ENCODE data around the gene ANKS4B.
"Not testable (repeated sequence)": the region's sequence is repeated elsewhere in the genome, so short reads cannot be mapped to it uniquely, and the experiment has no call there.

ANKS4B gene

DNA sequence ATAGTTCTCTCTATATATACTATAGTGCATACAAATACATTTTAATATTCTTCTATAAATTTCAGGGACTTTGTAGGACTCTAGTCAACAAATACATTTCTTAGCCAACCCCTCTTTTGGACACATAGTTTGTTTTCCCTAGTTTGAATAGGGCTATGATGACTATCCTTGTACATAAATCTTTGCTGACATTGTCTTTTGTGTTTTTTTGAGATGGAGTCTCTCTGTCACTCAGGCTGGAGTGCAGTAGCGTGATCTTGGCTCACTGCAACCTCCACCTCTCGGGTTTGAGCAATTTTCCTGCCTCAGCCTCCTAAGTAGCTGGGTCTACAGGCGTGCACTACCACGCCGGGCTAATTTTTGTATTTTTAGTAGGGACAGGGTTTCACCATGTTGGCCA, 3.3 kb downstream of the ANKS4B start:
- Histone ChIP-seq H3K27me3 (ENCODE audit: control insufficient read depth, insufficient read depth, low read length) (no peaks in the 10 kb centered on the region), H3K27ac (ENCODE audit: low read length) (no peak overlapping the region), H3K9me3 (ENCODE audit: control insufficient read depth, insufficient read depth, low read length) (no peaks in the 10 kb centered on the region), H3K36me3 (ENCODE audit: control insufficient read depth, insufficient read depth, low read length) (no peaks in the 10 kb centered on the region), H3K4me3 (ENCODE audit: low read length) (no peak overlapping the region), H3K4me1 (ENCODE audit: control insufficient read depth, insufficient read depth, low read length) (no peaks in the 10 kb centered on the region)
- DNase-seq (ENCODE audit: low read depth, low spot score) = no peak
- no CpG with 5 or more reads among the region's 5 CpGs for WGBS (ENCODE audit: insufficient coverage, insufficient read length)

DNA sequence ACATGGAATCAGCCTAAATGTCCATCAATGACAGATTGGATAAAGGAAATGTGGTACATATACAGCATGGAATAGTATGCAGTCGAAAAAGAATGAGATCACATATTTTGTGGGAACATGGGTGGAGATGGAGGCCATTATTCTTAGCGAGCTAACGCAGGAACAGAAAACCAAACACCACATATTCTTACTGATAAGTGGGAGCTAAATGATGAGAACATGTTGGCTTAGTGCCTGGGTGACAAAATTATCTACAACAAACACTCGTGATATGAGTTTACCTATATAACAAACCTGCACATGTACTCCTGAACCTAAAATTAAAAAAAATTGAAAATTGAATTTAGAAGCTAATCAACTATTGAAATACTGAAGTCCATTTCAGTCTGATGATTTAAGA, 6.1 kb downstream of the ANKS4B start:
- DNase-seq (ENCODE audit: low read depth, low spot score) = no peak
- Histone ChIP-seq H3K27me3 (ENCODE audit: control insufficient read depth, insufficient read depth, low read length) (no peaks in the 10 kb centered on the region), H3K4me1 (ENCODE audit: control insufficient read depth, insufficient read depth, low read length) (no peaks in the 10 kb centered on the region), H3K4me3 (ENCODE audit: low read length) (no peak overlapping the region), H3K9me3 (ENCODE audit: control insufficient read depth, insufficient read depth, low read length) (no peaks in the 10 kb centered on the region), H3K36me3 (ENCODE audit: control insufficient read depth, insufficient read depth, low read length) (no peaks in the 10 kb centered on the region), H3K27ac (ENCODE audit: low read length) (no peak overlapping the region)
- WGBS (ENCODE audit: insufficient coverage, insufficient read length) = no CpG with 5 or more reads among the region's 4 CpGs

DNA sequence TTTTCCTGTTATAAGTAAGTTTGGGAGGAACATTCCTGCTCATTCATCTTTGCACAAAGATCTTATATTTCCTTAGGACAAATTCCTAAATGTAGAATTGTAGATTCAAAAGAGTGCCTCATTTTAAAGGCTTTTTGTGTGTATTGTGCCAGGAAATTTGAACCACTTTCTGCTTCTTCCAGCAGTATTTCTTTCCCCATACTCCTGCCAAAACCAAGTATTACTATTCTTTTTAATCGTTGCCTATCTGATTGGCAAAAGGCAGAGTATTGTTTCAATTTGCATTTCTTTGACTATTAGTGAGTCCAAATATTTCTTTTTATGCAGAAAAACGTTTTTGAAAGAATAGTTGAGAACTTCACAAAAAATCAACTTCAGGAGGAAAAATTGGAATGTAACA, 9.3 kb downstream of the ANKS4B start:
- Histone ChIP-seq H3K9me3 (ENCODE audit: control insufficient read depth, insufficient read depth, low read length) (no peaks in the 10 kb centered on the region), H3K27ac (ENCODE audit: low read length) (no peak overlapping the region), H3K4me3 (ENCODE audit: low read length) (no peak overlapping the region), H3K36me3 (ENCODE audit: control insufficient read depth, insufficient read depth, low read length) (no peaks in the 10 kb centered on the region), H3K4me1 (ENCODE audit: control insufficient read depth, insufficient read depth, low read length) (no peaks in the 10 kb centered on the region), H3K27me3 (ENCODE audit: control insufficient read depth, insufficient read depth, low read length) (no peaks in the 10 kb centered on the region)
- WGBS (ENCODE audit: insufficient coverage, insufficient read length) = no CpG with 5 or more reads among the region's 2 CpGs
- no peak for DNase-seq (ENCODE audit: low read depth, low spot score)

DNA sequence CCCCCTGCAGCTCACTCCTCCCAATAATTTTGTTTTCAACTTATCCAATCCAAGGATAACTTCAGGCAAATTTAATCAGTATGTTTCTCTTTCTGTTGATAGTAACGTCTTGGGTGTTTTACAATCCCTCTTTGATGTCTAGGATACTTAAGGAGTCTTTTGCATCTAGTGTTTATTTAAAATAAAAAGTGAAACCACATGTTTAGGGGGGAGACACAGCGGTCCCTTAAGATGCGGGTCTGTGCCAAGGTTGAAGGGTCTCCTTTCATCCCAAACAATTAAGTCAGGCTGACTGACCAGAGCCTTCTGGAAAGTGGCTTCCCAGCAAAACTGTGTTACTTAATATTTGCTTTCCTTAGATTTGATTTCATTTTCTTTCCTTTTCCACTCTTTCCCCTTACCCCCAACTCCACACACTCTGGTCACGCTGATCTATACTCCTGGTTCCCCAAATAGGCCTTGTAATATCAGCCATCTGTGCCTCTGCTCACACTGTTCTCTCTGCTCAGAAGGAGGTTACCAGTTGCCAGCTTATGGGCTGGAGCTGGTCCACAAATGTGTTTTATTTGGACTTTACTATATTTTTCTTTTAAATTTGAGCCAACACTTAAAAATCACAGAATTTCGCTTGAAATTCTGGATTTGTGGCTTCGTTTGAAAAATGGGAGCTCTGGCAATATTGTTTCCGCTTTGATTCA, 11.2 kb downstream of the ANKS4B start:
- H3K4me1 ChIP-seq (ENCODE audit: control insufficient read depth, insufficient read depth, low read length) = no peaks in the 10 kb centered on the region
- no peak overlapping the region for H3K27ac ChIP-seq (ENCODE audit: low read length)
- H3K9me3 ChIP-seq (ENCODE audit: control insufficient read depth, insufficient read depth, low read length) = no peaks in the 10 kb centered on the region
- no CpG with 5 or more reads among the region's 7 CpGs for WGBS (ENCODE audit: insufficient coverage, insufficient read length)
- no peak overlapping the region for H3K4me3 ChIP-seq (ENCODE audit: low read length)
- no peaks in the 10 kb centered on the region for H3K36me3 ChIP-seq (ENCODE audit: control insufficient read depth, insufficient read depth, low read length)
- no peaks in the 10 kb centered on the region for H3K27me3 ChIP-seq (ENCODE audit: control insufficient read depth, insufficient read depth, low read length)
- DNase-seq (ENCODE audit: low read depth, low spot score) = no peak

DNA sequence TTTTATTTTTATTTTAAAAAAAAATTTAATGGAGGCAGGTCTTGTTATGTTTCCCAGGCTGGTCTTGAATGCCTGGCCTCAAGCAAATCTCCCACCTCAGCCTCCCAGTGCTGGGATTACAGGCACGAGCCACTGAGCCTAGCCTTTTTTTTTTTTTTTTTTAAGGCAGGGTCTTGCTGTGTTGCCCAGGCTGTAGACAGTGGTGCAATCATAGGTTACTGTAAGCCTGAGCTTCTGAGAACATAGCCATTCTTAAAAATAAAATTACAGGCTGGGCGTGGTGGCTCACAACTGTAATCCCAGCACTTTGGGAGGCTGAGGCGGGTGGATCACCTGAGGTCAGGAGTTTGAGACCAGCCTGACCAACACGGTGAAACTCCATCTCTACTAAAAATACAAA, 14.7 kb downstream of the ANKS4B start:
- H3K4me1 ChIP-seq (ENCODE audit: control insufficient read depth, insufficient read depth, low read length); H3K9me3 ChIP-seq (ENCODE audit: control insufficient read depth, insufficient read depth, low read length); H3K27me3 ChIP-seq (ENCODE audit: control insufficient read depth, insufficient read depth, low read length); DNase-seq (ENCODE audit: low read depth, low spot score); H3K4me3 ChIP-seq (ENCODE audit: low read length); H3K27ac ChIP-seq (ENCODE audit: low read length); H3K36me3 ChIP-seq (ENCODE audit: control insufficient read depth, insufficient read depth, low read length): not testable (repeated sequence)
- WGBS (ENCODE audit: insufficient coverage, insufficient read length) = no CpG with 5 or more reads among the region's 4 CpGs

DNA sequence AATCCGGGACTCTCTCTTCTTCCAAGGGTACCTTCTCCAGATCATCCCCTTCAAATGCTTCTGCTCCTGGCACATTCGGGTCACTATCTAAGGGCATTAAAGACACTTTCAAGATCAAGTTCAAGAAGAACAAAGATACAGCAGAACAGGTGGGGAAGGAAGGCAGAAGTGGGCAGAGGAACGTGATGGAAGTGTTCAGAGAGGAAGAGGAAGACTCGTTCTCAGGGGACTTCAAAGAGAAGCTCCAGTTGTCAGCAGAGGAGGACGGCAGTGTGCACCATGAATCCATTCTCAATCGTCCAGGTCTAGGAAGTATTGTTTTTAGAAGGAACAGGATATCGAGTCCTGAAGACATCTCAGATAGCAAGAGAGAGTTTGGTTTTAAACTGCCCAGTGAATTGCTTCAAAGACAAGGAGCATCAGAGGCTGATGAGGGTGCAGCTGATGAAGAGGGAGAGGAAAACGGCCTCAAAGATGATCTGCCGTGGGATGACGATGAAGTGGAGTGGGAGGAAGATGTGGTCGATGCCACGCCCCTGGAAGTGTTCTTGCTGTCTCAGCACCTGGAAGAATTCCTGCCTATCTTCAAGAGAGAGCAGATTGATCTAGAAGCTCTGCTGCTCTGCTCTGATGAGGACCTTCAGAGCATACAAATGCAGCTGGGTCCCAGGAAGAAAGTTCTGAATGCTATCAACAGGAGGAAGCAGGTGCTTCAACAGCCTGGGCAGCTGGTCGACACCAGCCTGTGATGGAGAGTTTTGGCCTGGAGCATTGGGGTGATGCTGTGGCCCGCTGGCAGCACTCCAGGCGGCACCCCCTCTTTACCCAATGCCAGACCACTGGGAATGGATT, 16.8 kb downstream of the ANKS4B start:
- no peak for DNase-seq (ENCODE audit: low read depth, low spot score)
- Histone ChIP-seq H3K36me3 (ENCODE audit: control insufficient read depth, insufficient read depth, low read length) (no peaks in the 10 kb centered on the region), H3K9me3 (ENCODE audit: control insufficient read depth, insufficient read depth, low read length) (no peaks in the 10 kb centered on the region), H3K4me1 (ENCODE audit: control insufficient read depth, insufficient read depth, low read length) (no peaks in the 10 kb centered on the region), H3K4me3 (ENCODE audit: low read length) (no peak overlapping the region), H3K27ac (ENCODE audit: low read length) (no peak overlapping the region), H3K27me3 (ENCODE audit: control insufficient read depth, insufficient read depth, low read length) (no peaks in the 10 kb centered on the region)
- no CpG with 5 or more reads among the region's 15 CpGs for WGBS (ENCODE audit: insufficient coverage, insufficient read length)

DNA sequence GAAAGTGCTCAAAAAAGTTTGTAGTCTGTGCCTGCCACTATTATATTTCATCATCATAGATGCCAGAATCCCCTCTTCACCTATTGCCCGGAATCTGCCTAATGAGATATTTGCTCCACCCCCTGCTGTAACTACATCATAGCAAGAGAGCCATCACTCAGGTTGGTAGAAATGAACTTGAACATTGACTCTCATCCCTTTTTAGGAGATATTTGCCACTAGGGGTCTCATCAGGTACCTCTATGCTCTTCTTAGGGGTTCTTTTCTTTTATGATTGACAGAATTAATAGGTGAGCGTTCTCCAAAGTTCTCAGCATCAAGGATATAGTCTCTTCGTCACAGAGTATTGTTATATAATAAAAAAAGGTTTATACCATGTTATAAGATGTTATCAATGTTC, 20.0 kb downstream of the ANKS4B start:
- no CpG with 5 or more reads among the region's 3 CpGs for WGBS (ENCODE audit: insufficient coverage, insufficient read length)
- H3K36me3 ChIP-seq (ENCODE audit: control insufficient read depth, insufficient read depth, low read length) = no peaks in the 10 kb centered on the region
- no peak for DNase-seq (ENCODE audit: low read depth, low spot score)

DNA sequence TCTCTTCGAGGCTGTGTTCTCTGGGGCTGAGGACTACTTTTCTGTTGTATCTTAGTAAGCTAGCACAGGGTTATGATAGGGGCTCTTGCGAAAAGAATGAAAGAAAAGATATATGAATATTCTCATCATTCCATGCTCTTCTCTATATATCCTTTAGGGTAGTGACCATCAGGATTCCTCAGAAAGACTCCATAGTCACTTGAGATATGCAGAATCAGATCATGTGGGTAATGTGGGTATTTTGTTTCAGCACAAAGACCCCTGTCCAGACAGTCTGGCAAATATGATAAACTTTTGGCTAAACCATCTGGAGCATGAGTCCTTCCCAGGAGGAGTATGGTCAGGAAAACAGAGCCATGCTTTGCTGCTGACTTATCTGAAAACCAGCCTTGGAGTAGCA, 23.1 kb downstream of the ANKS4B start:
- Histone ChIP-seq H3K9me3 (ENCODE audit: control insufficient read depth, insufficient read depth, low read length) (no peaks in the 10 kb centered on the region), H3K4me3 (ENCODE audit: low read length) (no peak overlapping the region), H3K27ac (ENCODE audit: low read length) (no peak overlapping the region), H3K36me3 (ENCODE audit: control insufficient read depth, insufficient read depth, low read length) (no peaks in the 10 kb centered on the region), H3K4me1 (ENCODE audit: control insufficient read depth, insufficient read depth, low read length) (no peaks in the 10 kb centered on the region), H3K27me3 (ENCODE audit: control insufficient read depth, insufficient read depth, low read length) (no peaks in the 10 kb centered on the region)
- DNase-seq (ENCODE audit: low read depth, low spot score) = no peak
- no CpG with 5 or more reads among the region's 2 CpGs for WGBS (ENCODE audit: insufficient coverage, insufficient read length)

More for the DNA sequence above, 20.0 kb downstream of the ANKS4B start:
- no peak overlapping the region for H3K4me3 ChIP-seq (ENCODE audit: low read length)
- H3K27me3 ChIP-seq (ENCODE audit: control insufficient read depth, insufficient read depth, low read length) = no peaks in the 10 kb centered on the region
- H3K27ac ChIP-seq (ENCODE audit: low read length) = no peak overlapping the region
- no peaks in the 10 kb centered on the region for H3K9me3 ChIP-seq (ENCODE audit: control insufficient read depth, insufficient read depth, low read length)
- no peaks in the 10 kb centered on the region for H3K4me1 ChIP-seq (ENCODE audit: control insufficient read depth, insufficient read depth, low read length)

DNA sequence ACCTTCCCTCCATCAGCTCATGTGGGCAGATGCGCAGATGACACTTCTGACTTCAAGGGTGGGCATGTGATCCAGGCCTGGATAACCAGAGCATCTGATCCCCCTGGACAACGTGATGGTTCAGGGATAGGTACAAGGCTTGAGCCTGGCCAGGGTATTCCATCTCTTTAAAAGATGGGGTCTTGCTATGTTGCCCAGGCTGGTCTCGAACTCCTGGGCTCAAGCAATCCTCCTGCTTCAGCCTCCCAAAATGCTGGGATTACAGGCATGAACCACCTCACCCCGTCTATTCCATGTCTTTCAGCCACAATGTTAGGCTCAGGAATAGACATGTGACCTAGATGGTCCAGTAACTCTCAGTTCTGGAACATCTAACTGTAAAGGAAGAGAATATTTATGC, 23.8 kb downstream of the ANKS4B start:
- Histone ChIP-seq H3K4me1 (ENCODE audit: control insufficient read depth, insufficient read depth, low read length) (no peaks in the 10 kb centered on the region), H3K27me3 (ENCODE audit: control insufficient read depth, insufficient read depth, low read length) (no peaks in the 10 kb centered on the region), H3K4me3 (ENCODE audit: low read length) (no peak overlapping the region), H3K9me3 (ENCODE audit: control insufficient read depth, insufficient read depth, low read length) (no peaks in the 10 kb centered on the region), H3K36me3 (ENCODE audit: control insufficient read depth, insufficient read depth, low read length) (no peaks in the 10 kb centered on the region), H3K27ac (ENCODE audit: low read length) (no peak overlapping the region)
- DNase-seq (ENCODE audit: low read depth, low spot score) = no peak
- whole genome bisulfite sequencing (ENCODE audit: insufficient coverage, insufficient read length) = no CpG with 5 or more reads among the region's 4 CpGs

DNA sequence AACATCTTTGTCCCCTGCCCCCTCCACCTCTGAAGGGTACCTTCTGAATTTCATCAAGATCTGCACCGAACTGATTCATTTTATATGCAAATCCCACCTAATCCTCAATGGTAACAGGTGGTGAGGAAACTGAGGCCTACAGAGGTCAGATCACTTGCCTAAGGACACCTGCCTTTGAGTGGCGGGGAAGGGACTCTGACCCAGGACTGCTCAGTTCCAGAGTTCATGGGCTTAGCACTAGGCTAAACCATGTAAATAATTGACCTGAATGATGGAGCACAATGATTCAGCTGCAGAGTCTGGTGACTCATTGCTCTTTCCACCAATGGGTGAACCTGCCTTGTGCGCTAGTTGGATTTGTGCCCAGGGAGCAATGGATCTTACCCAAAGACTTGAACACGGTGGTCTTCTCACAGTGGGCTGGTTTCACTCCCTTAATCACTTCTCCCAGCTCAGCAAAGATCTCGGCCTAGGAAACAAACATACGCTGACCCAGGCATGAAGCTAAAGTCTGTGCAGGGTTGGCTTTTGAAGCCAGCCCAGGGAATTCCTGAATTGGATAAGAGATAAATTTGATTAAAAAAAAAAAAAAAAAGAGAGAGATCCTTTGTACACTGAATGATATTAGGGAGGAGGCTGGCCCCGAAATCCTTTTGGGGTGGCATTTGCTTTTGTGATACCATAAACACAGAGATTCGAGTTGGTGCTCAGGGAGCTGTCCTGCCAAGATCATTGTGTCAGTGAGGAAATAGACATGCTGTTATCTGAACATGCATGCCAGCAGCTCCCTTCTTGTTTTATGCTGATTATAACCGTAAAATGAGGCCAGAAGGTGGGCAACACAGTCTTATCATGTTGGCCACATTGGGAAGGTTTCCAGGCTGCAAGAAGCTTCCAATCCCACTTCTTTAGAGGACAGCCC, 27.6 kb downstream of the ANKS4B start:
- Histone ChIP-seq H3K4me1 (ENCODE audit: control insufficient read depth, insufficient read depth, low read length) (no peaks in the 10 kb centered on the region), H3K9me3 (ENCODE audit: control insufficient read depth, insufficient read depth, low read length) (no peaks in the 10 kb centered on the region)
- DNase-seq (ENCODE audit: low read depth, low spot score) = no peak

More for the DNA sequence above, 27.6 kb downstream of the ANKS4B start:
- WGBS (ENCODE audit: insufficient coverage, insufficient read length) = no CpG with 5 or more reads among the region's 9 CpGs
- Histone ChIP-seq H3K4me3 (ENCODE audit: low read length) (no peak overlapping the region), H3K27ac (ENCODE audit: low read length) (no peak overlapping the region), H3K36me3 (ENCODE audit: control insufficient read depth, insufficient read depth, low read length) (no peaks in the 10 kb centered on the region), H3K27me3 (ENCODE audit: control insufficient read depth, insufficient read depth, low read length) (no peaks in the 10 kb centered on the region)

Data from iPS DF 6.9 (cell line).